Heart right ventricle (tissue), 16 donors: ENCODE results near the gene SPEG. TPM values are rescaled to one million over a fixed set of nuclear protein-coding genes. Genes with fewer than 3 reads are reported as not detected.
A peak's percentile ranks its signal among the peaks of the same experiment; 100 is the strongest.

Experiments used
- ATAC-seq, 8 donors: fragments of 200-7000 bp; cut with Tn5 transposase; one replicate each; pipeline ENCODE4 v1.9.1; 2020; ENCODE audit warnings: mild to moderate bottlenecking in 8 of 8, moderate library complexity in 8 of 8, moderate number of reproducible peaks in 1 of 8
- DNase-seq, 2 donors: peaks; one replicate each; pipeline ENCODE4 v3.0.0-alpha.2; 2020
- H3K27ac ChIP-seq, 10 donors: fragments of 200-600 bp; sonication (generic) in 2 of 10; one replicate each; pipeline versions ENCODE4 v1.5.0 to v1.8.0; 2020 to 2022; ENCODE audit warnings: mild to moderate bottlenecking in 3 of 10
- H3K27me3 ChIP-seq, 7 donors: fragments of 200-600 bp; one replicate each; pipeline ENCODE4 v1.8.0; 2021 to 2022; ENCODE audit warnings: mild to moderate bottlenecking in 2 of 7
- H3K36me3 ChIP-seq, 9 donors: fragments of 200-600 bp; sonication (generic) in 1 of 9; one replicate each; pipeline versions ENCODE4 v1.5.0 to v1.8.0; 2020 to 2022; ENCODE audit warnings: mild to moderate bottlenecking in 2 of 9
- H3K4me1 ChIP-seq, 9 donors: fragments of 200-600 bp; sonication (generic) in 1 of 9; one replicate each; pipeline versions ENCODE4 v1.5.0 to v1.8.0; 2020 to 2022; ENCODE audit warnings: mild to moderate bottlenecking in 4 of 9
- H3K4me3 ChIP-seq, 10 donors: fragments of 200-600 bp; sonication (generic) in 2 of 10; one replicate each; pipeline versions ENCODE4 v1.5.0 to v1.8.0; 2020 to 2022; ENCODE audit warnings: mild to moderate bottlenecking in 7 of 10, moderate library complexity in 2 of 10
- H3K9me3 ChIP-seq, 11 donors: fragments of 200-600 bp in 10 of 11; sonication (generic) in 2 of 11; one replicate each; pipeline versions ENCODE4 v1.5.0 to v1.8.0; 2013 to 2022; ENCODE audit warnings: mild to moderate bottlenecking in 2 of 11, control low read depth in 1 of 11, moderate library complexity in 1 of 11
- WGBS, 2 donors: extraction: QIAGEN DNeasy Blood & Tissue Kit; methylation state at CpG; one replicate each; pipeline ENCODE4 v1.1.7; 2013; ENCODE audit warnings: inconsistent platforms in 1 of 2; 5-methylcytosine and 5-hydroxymethylcytosine counted together
- intact Hi-C, 10 donors: fragments of 100-400 bp; cut with DNase I; formaldehyde crosslinking; loops; one replicate each; pipeline versions ENCODE4 v1.11.1 to v1.14.2; 2022
- polyA plus RNA-seq, 2 donors: library from polyadenylated mRNA; stranded (reverse); fragments of 200-250 nt; gene quantifications; one replicate each; pipeline ENCODE4 v1.2.3, GENCODE V29; 2013
- total RNA-seq, 10 donors: library from RNA; stranded (reverse); fragmentation: NEBNext Ultra II Directional in 3 of 10; extraction: Animal tissue kit (Norgen Biotek cat#: 25700) in 3 of 10; gene quantifications; one replicate each; pipeline versions ENCODE4 v1.2.1 to v1.2.4, GENCODE V29; 2021 to 2023
- TF ChIP-seq, protein P1 (sequence below), 9 donors: fragments of 200-600 bp; sonication (generic) in 2 of 9; IDR thresholded peaks; one replicate each; pipeline versions ENCODE4 v1.5.0 to v1.8.0; 2021 to 2022; ENCODE audit warnings: antibody characterized with exemption in 9 of 9, mild to moderate bottlenecking in 5 of 9, moderate library complexity in 1 of 9
- donor health status: Arrhythmogenic right ventricular cardiomyopathy.
- donor health status: ischemic (EF 13 %, LVEDD 7.1; RV severe dilation, severe dysfunction).
- donor health status: healthy with polysubstance abuse.
- donor health status: DM: no; HTN: yes; CAD: no.
- donor health status: DM: no; HTN: no; CAD: no.
- donor health status: ischemic (EF 25% LVEDD 6.9; RV normal size, moderate dysfunction).
- donor health status: ischemic (EF 25% LVEDD 5.7; RV mildly dilated, moderate dysfunction).
- donor health status: healthy.
- donor health status: DM: yes; HTN: yes; CAD: no.
- donor health status: Ischemic cardiomyopathy.
- donor health status: ischemic (EF 35%, LVEDD 5.7; RV mildly dilated, moderate dysfunction).
- donor health status: nonischemic (EF 11% LVEDD 7.7; RV severe dilation, severe dysfunction).
- donor health status: DM: yes; HTN: yes; CAD: no.
- donor health status: PGD.
- donor health status: ischemic (EF 29% LVEDD 5.4; RV normal size, mild dysfunction).
- donor health status: nonischemic (EF 23%, LVEDD 6.1; RV moderate dilation, normal function).

Gene SPEG
- total and polyA plus RNA-seq, 12 donors = 62.9 to 151 (median 120) TPM

DNA sequence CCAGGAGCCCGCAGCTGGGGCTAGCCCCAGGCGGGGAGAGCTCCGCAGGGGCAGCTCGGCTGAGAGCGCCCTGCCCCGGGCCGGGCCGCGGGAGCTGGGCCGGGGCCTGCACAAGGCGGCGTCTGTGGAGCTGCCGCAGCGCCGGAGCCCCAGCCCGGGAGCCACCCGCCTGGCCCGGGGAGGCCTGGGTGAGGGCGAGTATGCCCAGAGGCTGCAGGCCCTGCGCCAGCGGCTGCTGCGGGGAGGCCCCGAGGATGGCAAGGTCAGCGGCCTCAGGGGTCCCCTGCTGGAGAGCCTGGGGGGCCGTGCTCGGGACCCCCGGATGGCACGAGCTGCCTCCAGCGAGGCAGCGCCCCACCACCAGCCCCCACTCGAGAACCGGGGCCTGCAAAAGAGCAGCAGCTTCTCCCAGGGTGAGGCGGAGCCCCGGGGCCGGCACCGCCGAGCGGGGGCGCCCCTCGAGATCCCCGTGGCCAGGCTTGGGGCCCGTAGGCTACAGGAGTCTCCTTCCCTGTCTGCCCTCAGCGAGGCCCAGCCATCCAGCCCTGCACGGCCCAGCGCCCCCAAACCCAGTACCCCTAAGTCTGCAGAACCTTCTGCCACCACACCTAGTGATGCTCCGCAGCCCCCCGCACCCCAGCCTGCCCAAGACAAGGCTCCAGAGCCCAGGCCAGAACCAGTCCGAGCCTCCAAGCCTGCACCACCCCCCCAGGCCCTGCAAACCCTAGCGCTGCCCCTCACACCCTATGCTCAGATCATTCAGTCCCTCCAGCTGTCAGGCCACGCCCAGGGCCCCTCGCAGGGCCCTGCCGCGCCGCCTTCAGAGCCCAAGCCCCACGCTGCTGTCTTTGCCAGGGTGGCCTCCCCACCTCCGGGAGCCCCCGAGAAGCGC is 49.1 kb downstream of the SPEG start:
- TF ChIP-seq, protein P1, sequence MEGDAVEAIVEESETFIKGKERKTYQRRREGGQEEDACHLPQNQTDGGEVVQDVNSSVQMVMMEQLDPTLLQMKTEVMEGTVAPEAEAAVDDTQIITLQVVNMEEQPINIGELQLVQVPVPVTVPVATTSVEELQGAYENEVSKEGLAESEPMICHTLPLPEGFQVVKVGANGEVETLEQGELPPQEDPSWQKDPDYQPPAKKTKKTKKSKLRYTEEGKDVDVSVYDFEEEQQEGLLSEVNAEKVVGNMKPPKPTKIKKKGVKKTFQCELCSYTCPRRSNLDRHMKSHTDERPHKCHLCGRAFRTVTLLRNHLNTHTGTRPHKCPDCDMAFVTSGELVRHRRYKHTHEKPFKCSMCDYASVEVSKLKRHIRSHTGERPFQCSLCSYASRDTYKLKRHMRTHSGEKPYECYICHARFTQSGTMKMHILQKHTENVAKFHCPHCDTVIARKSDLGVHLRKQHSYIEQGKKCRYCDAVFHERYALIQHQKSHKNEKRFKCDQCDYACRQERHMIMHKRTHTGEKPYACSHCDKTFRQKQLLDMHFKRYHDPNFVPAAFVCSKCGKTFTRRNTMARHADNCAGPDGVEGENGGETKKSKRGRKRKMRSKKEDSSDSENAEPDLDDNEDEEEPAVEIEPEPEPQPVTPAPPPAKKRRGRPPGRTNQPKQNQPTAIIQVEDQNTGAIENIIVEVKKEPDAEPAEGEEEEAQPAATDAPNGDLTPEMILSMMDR (IDR thresholded peaks at IDR 0.05) = no peak
- DNase-seq (no peak), ATAC-seq (peak in 1 of 8 donors; percentile 6)
- peaks cover 0 to 73% (median 0%) of the 10 kb centered on the region in 9 donors for H3K36me3 ChIP-seq
- H3K4me1 ChIP-seq = peaks cover 0 to 30% (median 14%) of the 10 kb centered on the region in 9 donors
- intact Hi-C loops = no loop called here
- H3K4me3 ChIP-seq = peak overlapping the region in 6 of 10 donors; percentile 12 to 48 (median 24)
- H3K9me3 ChIP-seq = no peaks in the 10 kb centered on the region
- peaks cover 0 to 65% (median 44%) of the 10 kb centered on the region in 7 donors for H3K27me3 ChIP-seq
- 38 to 48% methylated on average over 40 to 58 of the region's 58 CpGs for WGBS, 2 donors
- H3K27ac ChIP-seq = peak overlapping the region in 3 of 10 donors; percentile 4 to 41 (median 15)

DNA sequence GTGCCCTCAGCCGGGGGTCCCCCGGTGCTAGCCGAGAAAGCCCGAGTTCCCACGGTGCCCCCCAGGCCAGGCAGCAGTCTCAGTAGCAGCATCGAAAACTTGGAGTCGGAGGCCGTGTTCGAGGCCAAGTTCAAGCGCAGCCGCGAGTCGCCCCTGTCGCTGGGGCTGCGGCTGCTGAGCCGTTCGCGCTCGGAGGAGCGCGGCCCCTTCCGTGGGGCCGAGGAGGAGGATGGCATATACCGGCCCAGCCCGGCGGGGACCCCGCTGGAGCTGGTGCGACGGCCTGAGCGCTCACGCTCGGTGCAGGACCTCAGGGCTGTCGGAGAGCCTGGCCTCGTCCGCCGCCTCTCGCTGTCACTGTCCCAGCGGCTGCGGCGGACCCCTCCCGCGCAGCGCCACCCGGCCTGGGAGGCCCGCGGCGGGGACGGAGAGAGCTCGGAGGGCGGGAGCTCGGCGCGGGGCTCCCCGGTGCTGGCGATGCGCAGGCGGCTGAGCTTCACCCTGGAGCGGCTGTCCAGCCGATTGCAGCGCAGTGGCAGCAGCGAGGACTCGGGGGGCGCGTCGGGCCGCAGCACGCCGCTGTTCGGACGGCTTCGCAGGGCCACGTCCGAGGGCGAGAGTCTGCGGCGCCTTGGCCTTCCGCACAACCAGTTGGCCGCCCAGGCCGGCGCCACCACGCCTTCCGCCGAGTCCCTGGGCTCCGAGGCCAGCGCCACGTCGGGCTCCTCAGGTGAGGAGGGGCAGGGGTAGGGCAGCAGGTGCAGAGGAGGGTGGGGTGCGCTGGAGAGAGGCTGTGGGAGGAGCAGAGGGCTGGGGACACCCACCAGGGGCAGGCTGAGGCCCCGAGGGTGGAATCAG is 49.9 kb downstream of the SPEG start:
- ATAC-seq (peak in 2 of 8 donors; percentile 6 to 9), DNase-seq (no peak)
- intact Hi-C loops = no loop called here
- peaks cover 0 to 36% (median 14%) of the 10 kb centered on the region in 9 donors for H3K4me1 ChIP-seq
- no peaks in the 10 kb centered on the region for H3K9me3 ChIP-seq
- TF ChIP-seq, protein P1 (IDR thresholded peaks at IDR 0.05) = no peak
- peaks cover 0 to 65% (median 50%) of the 10 kb centered on the region in 7 donors for H3K27me3 ChIP-seq
- peak overlapping the region in 3 of 10 donors; percentile 4 to 41 (median 36) for H3K27ac ChIP-seq
- WGBS, 2 donors = 18 to 21% methylated on average over 73 to 89 of the region's 89 CpGs
- H3K36me3 ChIP-seq = peaks cover 0 to 71% (median 0%) of the 10 kb centered on the region in 9 donors
- H3K4me3 ChIP-seq = peak overlapping the region in 7 of 10 donors; percentile 10 to 48 (median 24)

DNA sequence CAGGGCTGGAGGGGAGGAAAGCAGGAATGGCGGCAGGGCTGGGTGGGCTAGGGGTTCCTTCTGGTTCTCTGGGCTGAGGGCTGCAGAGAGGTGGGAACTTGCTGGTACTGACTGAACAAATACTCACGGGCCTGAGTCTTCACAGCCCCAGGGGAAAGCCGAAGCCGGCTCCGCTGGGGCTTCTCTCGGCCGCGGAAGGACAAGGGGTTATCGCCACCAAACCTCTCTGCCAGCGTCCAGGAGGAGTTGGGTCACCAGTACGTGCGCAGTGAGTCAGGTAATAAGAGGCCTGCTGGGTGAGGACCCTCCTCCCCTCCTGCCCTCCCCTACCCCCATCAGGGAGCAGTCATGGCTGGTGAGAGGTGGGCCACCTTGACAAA is 50.5 kb downstream of the SPEG start:
- WGBS, 2 donors = 62 to 69% methylated on average over 12 of the region's 12 CpGs

More for the DNA sequence above, 50.5 kb downstream of the SPEG start:
- DNase-seq (no peak), ATAC-seq (no peak)
- H3K9me3 ChIP-seq = no peaks in the 10 kb centered on the region
- H3K4me3 ChIP-seq = peak overlapping the region in 1 of 10 donors; percentile 24
- peaks cover 0 to 71% (median 0%) of the 10 kb centered on the region in 9 donors for H3K36me3 ChIP-seq
- intact Hi-C loops = no loop called here
- H3K4me1 ChIP-seq = peaks cover 0 to 42% (median 15%) of the 10 kb centered on the region in 9 donors
- TF ChIP-seq, protein P1 (IDR thresholded peaks at IDR 0.05) = no peak
- H3K27me3 ChIP-seq = peaks cover 0 to 65% (median 55%) of the 10 kb centered on the region in 7 donors
- peak overlapping the region in 1 of 10 donors; percentile 36 for H3K27ac ChIP-seq
